Left ventricle myocardium inferior (tissue), 1 donor: ENCODE data around the gene STARD13. TPM values are rescaled to one million over a fixed set of nuclear protein-coding genes. Genes with fewer than 3 reads are reported as not detected.
A peak's percentile ranks its signal among the peaks of the same experiment; 100 is the strongest.

Experiments
- DNase-seq: peaks from one replicate; pipeline ENCODE4 v3.0.0-alpha.2; 2020
- H3K27ac ChIP-seq: fragments of 200-600 bp; replicated peaks from 2 replicates; pipeline ENCODE4 v1.8.0; 2021
- H3K27me3 ChIP-seq: fragments of 200-600 bp; 2 replicates; pipeline ENCODE4 v1.8.0; 2021; ENCODE audit warnings: low read depth
- H3K36me3 ChIP-seq: fragments of 200-600 bp; 2 replicates; pipeline ENCODE4 v1.8.0; 2021
- H3K4me1 ChIP-seq: fragments of 200-600 bp; 2 replicates; pipeline ENCODE4 v1.8.0; 2021
- H3K4me3 ChIP-seq: fragments of 200-600 bp; 2 replicates; pipeline ENCODE4 v1.8.0; 2021; ENCODE audit warnings: mild to moderate bottlenecking, moderate library complexity
- H3K9me3 ChIP-seq: fragments of 200-600 bp; replicated peaks from 2 replicates; pipeline ENCODE4 v1.8.0; 2021
- CTCF ChIP-seq: fragments of 200-600 bp; IDR thresholded peaks from 2 replicates; pipeline ENCODE4 v1.8.0; 2021; ENCODE audit warnings: antibody characterized with exemption, mild to moderate bottlenecking, borderline replicate concordance
- intact Hi-C: fragments of 100-400 bp; cut with micrococcal nuclease; formaldehyde crosslinking; loops from one replicate; pipeline ENCODE4 v1.11.0; 2022
- total RNA-seq: library from RNA; stranded (reverse); fragmentation: NEBNext Ultra II Directional; extraction: Animal tissue kit (Norgen Biotek cat#: 25700); gene quantifications from one replicate; pipeline ENCODE4 v1.2.1, GENCODE V29; 2021
- donor health status: DM: no; HTN: yes; CAD: no; lungs with severe emphysema.

STARD13 gene
- total RNA-seq, 1 donor from 2014 or later: 29.9 TPM

- Histone ChIP-seq H3K36me3 (peaks cover 4% of the 10 kb centered on the region), H3K4me1 (peaks cover 78% of the 10 kb centered on the region), H3K4me3 (peak overlapping the region; percentile 82), H3K9me3 (no peaks in the 10 kb centered on the region), H3K27me3 (no peaks in the 10 kb centered on the region), H3K27ac (peak overlapping the region; percentile 96)
- TF ChIP-seq CTCF: no peak
- intact Hi-C loops: loop anchor here (10.0 kb wide), 1 partner anchor 50 kb away; no protein-coding TSS in a partner anchor
- DNase-seq: no peak
These were observed 639 bp downstream of the STARD13 start for GRCh38 chr13:33284916-33285315.

GRCh38 chr13:33284031-33284430, 1.5 kb downstream of the STARD13 start:
- no peak for TF ChIP-seq CTCF
- DNase-seq: no peak
- Histone ChIP-seq H3K27ac (peak overlapping the region; percentile 96), H3K4me1 (peaks cover 82% of the 10 kb centered on the region), H3K27me3 (no peaks in the 10 kb centered on the region), H3K4me3 (peak overlapping the region; percentile 82), H3K9me3 (no peaks in the 10 kb centered on the region), H3K36me3 (peaks cover 4% of the 10 kb centered on the region)
- intact Hi-C loops: loop anchor here (10.0 kb wide), 1 partner anchor 49 kb away; no protein-coding TSS in a partner anchor

GRCh38 chr13:33283195-33283911, 2.2 kb downstream of the STARD13 start:
- H3K36me3 ChIP-seq: peaks cover 4% of the 10 kb centered on the region
- H3K4me3 ChIP-seq: peak overlapping the region; percentile 82
- H3K9me3 ChIP-seq: no peaks in the 10 kb centered on the region
- TF ChIP-seq CTCF: no peak
- DNase-seq: no peak
- H3K27ac ChIP-seq: peak overlapping the region; percentile 96
- peaks cover 89% of the 10 kb centered on the region for H3K4me1 ChIP-seq
- intact Hi-C loops: loop anchor here (10.0 kb wide), 1 partner anchor 49 kb away; no protein-coding TSS in a partner anchor
- H3K27me3 ChIP-seq: no peaks in the 10 kb centered on the region

- intact Hi-C loops: loop anchor here (10.0 kb wide), 1 partner anchor 47 kb away; no protein-coding TSS in a partner anchor
- no peaks in the 10 kb centered on the region for H3K27me3 ChIP-seq
- TF ChIP-seq CTCF: no peak
- DNase-seq: no peak
- H3K4me1 ChIP-seq: peaks cover 95% of the 10 kb centered on the region
- peak overlapping the region; percentile 82 for H3K4me3 ChIP-seq
- peaks cover 4% of the 10 kb centered on the region for H3K36me3 ChIP-seq
- no peaks in the 10 kb centered on the region for H3K9me3 ChIP-seq
- H3K27ac ChIP-seq: peak overlapping the region; percentile 96
These were observed 3.5 kb downstream of the STARD13 start for GRCh38 chr13:33281951-33282595.

- no peaks in the 10 kb centered on the region for H3K27me3 ChIP-seq
- intact Hi-C loops: loop anchor here (10.0 kb wide), 1 partner anchor 46 kb away; no protein-coding TSS in a partner anchor
- peaks cover 95% of the 10 kb centered on the region for H3K4me1 ChIP-seq
- H3K9me3 ChIP-seq: no peaks in the 10 kb centered on the region
- H3K4me3 ChIP-seq: peak overlapping the region; percentile 13
- peak overlapping the region; percentile 96 for H3K27ac ChIP-seq
- TF ChIP-seq CTCF: no peak
- DNase-seq: no peak
- peaks cover 4% of the 10 kb centered on the region for H3K36me3 ChIP-seq
These were observed 4.6 kb downstream of the STARD13 start for GRCh38 chr13:33280923-33281322.
